OCI-LY7 (cell line): ENCODE results near the gene RNASEH1.

Experiments
- EZH2phosphoT487 ChIP-seq: fragments of 200-600 bp; sonication (generic); IDR thresholded peaks from 2 replicates; pipeline ENCODE4 v1.6.1; 2018; ENCODE audit warnings: low read depth, borderline replicate concordance, mild to moderate bottlenecking, mixed run types, antibody characterized with exemption, low read length, moderate library complexity, mixed read lengths
- TF ChIP-seq, protein P1 (sequence below): fragments of 200-600 bp; sonication (generic); conservative IDR thresholded peaks from 2 replicates; pipeline ENCODE4 v1.5.1; 2014; ENCODE audit warnings: mild to moderate bottlenecking, antibody characterized with exemption, low read length, moderate library complexity, mixed read lengths

DNA sequence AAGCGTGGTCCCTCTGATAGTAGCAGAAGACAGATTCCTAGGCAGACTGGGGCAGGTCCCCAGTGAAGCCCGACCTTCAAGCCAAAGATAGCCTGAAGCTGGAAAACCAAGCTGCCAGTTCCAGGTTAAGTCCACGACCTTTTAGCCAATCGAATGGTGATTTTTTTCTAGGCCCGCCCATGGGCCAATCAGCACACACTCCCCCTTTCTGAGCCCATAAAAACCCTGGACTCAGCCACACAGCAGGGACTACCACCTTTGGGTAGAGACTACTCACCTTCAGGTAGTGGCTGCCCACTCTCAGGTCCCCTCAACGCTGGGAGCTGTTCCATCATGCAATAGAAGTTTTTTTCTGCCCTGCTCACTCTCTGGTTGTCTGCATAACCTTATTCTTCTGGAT is 24.3 kb downstream of the RNASEH1 start:
- TF ChIP-seq, protein P1, sequence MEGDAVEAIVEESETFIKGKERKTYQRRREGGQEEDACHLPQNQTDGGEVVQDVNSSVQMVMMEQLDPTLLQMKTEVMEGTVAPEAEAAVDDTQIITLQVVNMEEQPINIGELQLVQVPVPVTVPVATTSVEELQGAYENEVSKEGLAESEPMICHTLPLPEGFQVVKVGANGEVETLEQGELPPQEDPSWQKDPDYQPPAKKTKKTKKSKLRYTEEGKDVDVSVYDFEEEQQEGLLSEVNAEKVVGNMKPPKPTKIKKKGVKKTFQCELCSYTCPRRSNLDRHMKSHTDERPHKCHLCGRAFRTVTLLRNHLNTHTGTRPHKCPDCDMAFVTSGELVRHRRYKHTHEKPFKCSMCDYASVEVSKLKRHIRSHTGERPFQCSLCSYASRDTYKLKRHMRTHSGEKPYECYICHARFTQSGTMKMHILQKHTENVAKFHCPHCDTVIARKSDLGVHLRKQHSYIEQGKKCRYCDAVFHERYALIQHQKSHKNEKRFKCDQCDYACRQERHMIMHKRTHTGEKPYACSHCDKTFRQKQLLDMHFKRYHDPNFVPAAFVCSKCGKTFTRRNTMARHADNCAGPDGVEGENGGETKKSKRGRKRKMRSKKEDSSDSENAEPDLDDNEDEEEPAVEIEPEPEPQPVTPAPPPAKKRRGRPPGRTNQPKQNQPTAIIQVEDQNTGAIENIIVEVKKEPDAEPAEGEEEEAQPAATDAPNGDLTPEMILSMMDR: no peak
- no peak for TF ChIP-seq EZH2phosphoT487
